COR-L47 (cell line): ENCODE data around the gene WFDC12.

ENCODE experiments used
- DNase-seq: peaks from one replicate; lab custom pipeline; 2025; lab: John Stamatoyannopoulos, UW

Gene WFDC12

DNA sequence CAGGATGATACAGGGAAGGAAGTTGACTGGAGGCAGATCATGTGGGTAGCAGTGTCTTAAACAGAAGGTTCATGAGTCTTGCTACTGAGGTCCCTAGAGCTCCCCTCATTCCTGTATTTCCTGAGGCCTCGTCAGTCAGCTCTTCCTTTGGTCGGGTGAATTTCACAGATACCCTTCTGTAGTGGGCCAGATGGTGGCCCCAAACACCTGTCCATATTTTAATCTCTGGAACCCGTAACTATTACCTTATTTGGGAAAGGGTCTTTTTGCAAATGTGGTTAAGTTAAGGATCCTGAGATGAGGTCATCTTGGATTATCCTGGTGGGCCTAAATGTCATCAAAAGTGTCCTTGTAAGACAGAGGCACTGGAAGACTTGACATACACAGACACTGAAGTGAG lies 32.9 kb downstream of the WFDC12 start:
- DNase-seq: no peak

DNA sequence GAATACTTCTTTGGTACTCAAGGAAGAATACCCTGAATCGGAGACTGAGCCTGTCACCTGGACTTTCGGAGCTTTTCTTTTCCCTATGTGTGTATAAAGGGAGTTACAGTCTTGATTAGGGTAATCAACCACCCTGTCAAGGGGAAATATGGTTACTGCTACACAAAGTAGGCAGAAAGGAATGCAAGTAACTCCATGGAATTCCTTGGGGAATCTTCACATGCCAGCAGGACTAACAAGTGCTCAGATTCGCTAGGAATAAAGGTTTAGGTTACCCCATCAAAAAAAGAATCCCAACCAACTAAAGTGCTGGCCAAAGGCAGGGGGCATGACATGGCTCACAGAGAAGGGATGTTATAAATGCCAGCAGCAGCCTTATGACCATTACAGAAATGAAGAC lies 33.8 kb downstream of the WFDC12 start:
- DNase-seq: no peak

GRCh38 chr20:45088247-45088646 lies 36.0 kb downstream of the WFDC12 start:
- DNase-seq: no peak

GRCh38 chr20:45087814-45088213 lies 36.5 kb downstream of the WFDC12 start:
- no peak for DNase-seq

DNA sequence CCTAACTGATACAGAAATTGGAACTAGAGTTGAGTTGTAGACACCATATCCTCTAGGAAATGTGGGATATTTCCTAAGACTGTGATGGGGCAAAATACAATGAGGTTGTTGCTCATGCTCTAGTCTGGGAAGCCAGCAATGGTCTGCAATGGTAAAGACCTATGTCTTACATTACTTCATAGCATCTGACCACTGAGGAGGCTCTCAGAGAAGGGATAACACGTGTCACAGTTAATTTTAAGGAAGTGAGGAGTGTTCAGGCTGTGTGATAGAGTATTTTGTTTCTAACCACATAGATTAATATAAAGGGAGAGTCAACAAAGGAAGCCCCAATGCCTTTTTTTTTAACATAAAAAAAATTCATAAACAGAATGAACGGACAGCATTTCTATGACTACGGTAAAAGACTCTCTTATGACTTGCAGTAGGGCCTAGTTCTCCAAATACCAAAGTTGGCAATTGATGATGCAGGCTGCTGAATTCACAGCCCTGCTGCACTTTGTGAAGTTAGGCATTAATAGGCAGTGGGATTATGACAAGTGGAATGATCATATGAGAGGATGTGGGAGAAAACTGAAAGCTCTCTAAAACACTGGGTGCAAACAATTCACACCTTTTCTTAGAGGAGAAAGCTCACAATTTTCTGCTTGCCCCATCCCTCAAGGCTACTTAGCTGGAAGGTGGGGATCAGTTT lies 37.0 kb downstream of the WFDC12 start:
- no peak for DNase-seq

DNA sequence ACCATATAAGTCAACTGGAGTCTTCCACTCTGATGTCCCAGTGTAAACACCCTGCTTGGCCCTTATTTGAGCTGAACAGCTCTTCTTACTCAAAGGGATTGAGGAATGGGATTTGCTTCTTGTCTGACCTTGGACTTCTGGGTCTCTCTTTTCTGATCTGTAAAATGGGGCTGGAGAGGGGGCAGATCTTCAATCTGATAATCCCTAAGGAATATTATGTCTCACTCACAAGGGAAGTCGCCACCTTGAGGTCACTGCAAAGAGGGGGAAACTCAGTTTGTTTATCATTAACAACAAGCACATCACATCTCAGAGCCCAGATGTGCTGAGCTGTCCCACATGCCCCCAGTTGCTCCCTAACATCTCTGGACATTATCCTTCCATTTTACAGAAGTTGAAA lies 38.4 kb downstream of the WFDC12 start:
- no peak for DNase-seq

- no peak for DNase-seq
Measured at GRCh38 chr20:45085289-45085688, 39.0 kb downstream of the WFDC12 start.

DNA sequence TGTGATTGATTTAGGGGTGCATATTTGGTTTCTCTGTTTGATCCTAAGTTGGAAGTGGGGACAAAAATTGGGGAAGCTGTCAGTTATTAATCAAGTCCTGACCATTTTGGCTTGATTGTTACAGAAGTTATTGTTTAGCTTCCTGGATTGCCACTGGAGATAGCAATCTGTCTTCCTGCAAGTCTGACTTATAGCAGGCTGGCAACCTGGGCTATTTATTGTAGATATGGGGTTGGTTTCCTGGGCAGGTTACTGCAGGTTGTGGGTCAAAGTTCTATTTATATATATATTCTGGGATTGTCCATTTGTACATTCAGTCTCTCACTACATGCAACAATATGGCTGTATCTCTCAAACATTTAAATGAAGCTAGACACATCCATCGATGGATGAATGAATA lies 41.1 kb downstream of the WFDC12 start:
- no peak for DNase-seq

- no peak for DNase-seq
Measured at GRCh38 chr20:45082468-45082867, 41.8 kb downstream of the WFDC12 start.

DNA sequence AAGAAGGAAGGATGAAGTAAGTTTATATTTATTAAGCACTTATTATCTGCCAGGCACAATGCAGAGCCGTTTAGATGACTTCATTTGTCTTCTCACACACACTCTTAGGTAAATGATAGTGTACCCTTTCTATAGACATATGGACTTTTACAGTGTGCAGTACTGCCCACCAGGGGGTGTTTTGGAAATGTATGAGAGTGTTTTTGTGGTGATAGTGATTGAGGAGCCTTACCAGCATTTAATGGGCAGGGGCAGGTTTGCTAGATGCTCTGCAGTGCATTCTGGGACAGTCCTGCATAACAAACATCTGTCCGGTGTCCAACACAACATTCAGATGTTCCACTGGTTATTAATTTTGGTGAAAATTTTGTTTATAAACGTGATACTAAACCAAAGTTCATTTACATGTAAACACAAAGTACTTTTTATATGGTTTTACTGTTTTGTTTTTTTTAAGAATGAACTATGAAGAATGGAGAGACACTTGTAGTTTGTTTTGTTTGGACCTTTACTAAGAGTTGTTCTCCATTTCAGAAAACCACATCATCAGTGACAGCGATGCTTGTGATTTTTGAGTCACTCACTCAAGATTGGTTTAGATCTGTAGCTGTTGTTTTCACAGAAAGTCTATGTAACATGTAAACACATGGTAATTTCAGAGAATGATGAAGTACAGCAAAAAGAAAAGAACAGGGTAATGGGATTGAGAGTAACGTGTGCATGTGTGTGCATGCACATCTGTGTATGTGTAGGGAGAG lies 43.2 kb downstream of the WFDC12 start:
- no peak for DNase-seq

GRCh38 chr20:45077559-45077958 lies 46.7 kb downstream of the WFDC12 start:
- DNase-seq: no peak
